ENCODE measurements around the gene BAZ1A.
"Not testable (repeated sequence)": the region's sequence is repeated elsewhere in the genome, so short reads cannot be mapped to it uniquely, and the experiment has no call there.

BAZ1A gene

GRCh38 chr14:34780646-34781045, 94.5 kb downstream of the BAZ1A start:
- no peak for DNase-seq

- no peak for DNase-seq
Observed at GRCh38 chr14:34778744-34779143, 96.4 kb downstream of the BAZ1A start.

- DNase-seq: no peak
Observed at GRCh38 chr14:34776611-34777010, 98.5 kb downstream of the BAZ1A start.

- no peak for DNase-seq
Observed at GRCh38 chr14:34775922-34776321, 99.2 kb downstream of the BAZ1A start.

GRCh38 chr14:34775342-34775741, 99.8 kb downstream of the BAZ1A start:
- DNase-seq: no peak

GRCh38 chr14:34770901-34771300, 104.3 kb downstream of the BAZ1A start:
- no peak for DNase-seq

- no peak for DNase-seq
Observed at GRCh38 chr14:34766606-34767005, 108.6 kb downstream of the BAZ1A start.

- DNase-seq: no peak
Observed at GRCh38 chr14:34766060-34766459, 109.1 kb downstream of the BAZ1A start.

GRCh38 chr14:34755215-34755614, 119.9 kb downstream of the BAZ1A start:
- no peak for DNase-seq

- no peak for DNase-seq
Observed at GRCh38 chr14:34754687-34755086, 120.5 kb downstream of the BAZ1A start.

- no peak for DNase-seq
Observed at GRCh38 chr14:34750670-34751069, 124.5 kb downstream of the BAZ1A start.

GRCh38 chr14:34750233-34750632, 124.9 kb downstream of the BAZ1A start:
- no peak for DNase-seq

- DNase-seq: no peak
Observed at GRCh38 chr14:34749408-34749807, 125.8 kb downstream of the BAZ1A start.

GRCh38 chr14:34742270-34743115, 132.7 kb downstream of the BAZ1A start:
- no peak for DNase-seq

- no peak for DNase-seq
Observed at GRCh38 chr14:34741840-34742239, 133.3 kb downstream of the BAZ1A start.

GRCh38 chr14:34740139-34740538, 135.0 kb downstream of the BAZ1A start:
- DNase-seq: not testable (repeated sequence)

GRCh38 chr14:34737079-34737478, 138.1 kb downstream of the BAZ1A start:
- DNase-seq: not testable (repeated sequence)

- no peak for DNase-seq
Observed at GRCh38 chr14:34733245-34733644, 141.9 kb downstream of the BAZ1A start.

- DNase-seq: no peak
Observed at GRCh38 chr14:34732802-34733201, 142.4 kb downstream of the BAZ1A start.

GRCh38 chr14:34723867-34724266, 151.3 kb downstream of the BAZ1A start:
- DNase-seq: no peak

GRCh38 chr14:34722723-34723545, 152.2 kb downstream of the BAZ1A start:
- peak; percentile 25 to 57 for DNase-seq

GRCh38 chr14:34721129-34721528, 154.0 kb downstream of the BAZ1A start:
- DNase-seq: no peak

GRCh38 chr14:34718750-34719304, 156.3 kb downstream of the BAZ1A start:
- DNase-seq: no peak

Data from NCI-H526 (cell line).